A549 (cell line): ENCODE measurements around the gene SLC8A1.

Source experiments
- BHLHE40 ChIP-seq: IDR thresholded peaks from 2 replicates; pipeline ENCODE4 v1.6.1; 2012; ENCODE audit warnings: low read depth, low read length, inconsistent platforms
- CTCF ChIP-seq: fragments of >200 bp; sonication (Bioruptor Twin); formaldehyde crosslinking; IDR thresholded peaks from 3 replicates; pipeline ENCODE4 v1.5.1; 2016
- FOXS1 ChIP-seq: fragments of 250-450 bp; sonication (Bioruptor Pico); IDR thresholded peaks from 2 replicates; pipeline ENCODE4 v1.5.0; 2020; ENCODE audit warnings: mild to moderate bottlenecking, moderate library complexity
- HOXB5 ChIP-seq: fragments of 250-450 bp; sonication (Bioruptor Pico); IDR thresholded peaks from 2 replicates; pipeline ENCODE4 v1.5.0; 2020; ENCODE audit warnings: mild to moderate bottlenecking, moderate library complexity
- KDM1A ChIP-seq: fragments of 200-600 bp; sonication (generic); IDR thresholded peaks from 2 replicates; pipeline ENCODE4 v1.6.1; 2016; ENCODE audit warnings: low read depth, mild to moderate bottlenecking
- PHF8 ChIP-seq: fragments of 200-600 bp; sonication (generic); IDR thresholded peaks from 2 replicates; pipeline ENCODE4 v1.6.1; 2016; ENCODE audit warnings: low read depth, mild to moderate bottlenecking, antibody characterized with exemption, moderate library complexity, borderline replicate concordance
- POLR2A ChIP-seq: IDR thresholded peaks from 2 replicates; pipeline ENCODE4 v1.6.1; 2012; ENCODE audit warnings: mild to moderate bottlenecking, low read length
- POLR2AphosphoS2 ChIP-seq: conservative IDR thresholded peaks from 2 replicates; pipeline ENCODE4 v1.6.1; 2012; ENCODE audit warnings: low read length, improper control_type of control experiment, inconsistent platforms
- RNF2 ChIP-seq: fragments of 200-600 bp; sonication (generic); IDR thresholded peaks from 2 replicates; pipeline ENCODE4 v1.6.1; 2016; ENCODE audit warnings: low read depth, mild to moderate bottlenecking, antibody characterized with exemption, moderate library complexity, borderline replicate concordance
- TFCP2L1 ChIP-seq: fragments of 250-450 bp; sonication (Bioruptor Pico); IDR thresholded peaks from 2 replicates; pipeline ENCODE4 v1.5.0; 2021; ENCODE audit warnings: mild to moderate bottlenecking
- USF2 ChIP-seq: fragments of 450-650 bp; IDR thresholded peaks from 2 replicates; pipeline ENCODE4 v1.6.1; 2014; ENCODE audit warnings: antibody characterized with exemption
- ZFP36 ChIP-seq: fragments of 450-650 bp; IDR thresholded peaks from 2 replicates; pipeline ENCODE4 v1.6.1; 2014; ENCODE audit warnings: borderline replicate concordance; ENCODE audit not compliant: partially characterized antibody

- no peak for TF ChIP-seq KDM1A
- no peak for TF ChIP-seq PHF8
- TF ChIP-seq CTCF, result no peak
- no peak for TF ChIP-seq TFCP2L1
- no peak for TF ChIP-seq ZFP36
- no peak for TF ChIP-seq POLR2AphosphoS2
- TF ChIP-seq HOXB5 (CRISPR knock-in tag), result no peak
- no peak for TF ChIP-seq RNF2
- TF ChIP-seq USF2, result no peak
- TF ChIP-seq POLR2A, result no peak
- no peak for TF ChIP-seq BHLHE40
- no peak for TF ChIP-seq FOXS1 (CRISPR knock-in tag)
These were observed 896 bp upstream of the SLC8A1 start for GRCh38 chr2:40452786-40453185.
